Transverse colon (tissue), 4 donors: ENCODE results near the gene TMUB2. TPM values are rescaled to one million over a fixed set of nuclear protein-coding genes. Genes with fewer than 3 reads are reported as not detected.
"Not testable (repeated sequence)": the region's sequence is repeated elsewhere in the genome, so short reads cannot be mapped to it uniquely, and the experiment has no call there.

Source experiments
- DNase-seq: peaks from one replicate; pipeline ENCODE4 v3.0.0-alpha.2; 2019
- H3K27ac ChIP-seq, 4 donors: fragments of 200-600 bp; sonication (generic); 2 replicates each; pipeline ENCODE4 v1.5.1; 2016 to 2018; ENCODE audit warnings: inconsistent platforms in 4 of 4
- H3K27me3 ChIP-seq: fragments of 200-600 bp; sonication (generic); 2 replicates; pipeline ENCODE4 v1.5.1; 2017; ENCODE audit warnings: inconsistent platforms
- H3K36me3 ChIP-seq, 4 donors: fragments of 200-600 bp; sonication (generic); 2 replicates each; pipeline ENCODE4 v1.5.1; 2017 to 2019; ENCODE audit warnings: inconsistent platforms in 4 of 4
- H3K4me1 ChIP-seq, 4 donors: fragments of 200-600 bp; sonication (generic); 2 replicates each; pipeline ENCODE4 v1.5.1; 2017 to 2020; ENCODE audit warnings: inconsistent platforms in 4 of 4
- H3K4me3 ChIP-seq, 4 donors: fragments of 200-600 bp; sonication (generic); 1 replicate in 1 of 4; 2 replicates in 3 of 4; pipeline versions ENCODE4 v1.5.1 to v1.6.1; 2017 to 2019; ENCODE audit warnings: inconsistent platforms in 4 of 4
- H3K9me3 ChIP-seq, 2 donors: fragments of 200-600 bp; sonication (generic); 2 replicates each; pipeline ENCODE4 v1.5.1; 2017 to 2019; ENCODE audit warnings: inconsistent platforms in 2 of 2
- CTCF ChIP-seq, 5 experiments: fragments of 200-600 bp in 3 of 5; fragments of 450-650 bp in 2 of 5; sonication (generic) in 3 of 5; IDR thresholded peaks; 1 replicate in 2 of 5; 2 replicates in 3 of 5; pipeline ENCODE4 v1.5.1; 2016 to 2017; ENCODE audit warnings: antibody characterized with exemption in 5 of 5, inconsistent platforms in 3 of 5, mild to moderate bottlenecking in 2 of 5, moderate library complexity in 1 of 5
- EP300 ChIP-seq: sonication (generic); formaldehyde crosslinking; IDR thresholded peaks from one replicate; pipeline ENCODE4 v1.6.1; 2017; ENCODE audit warnings: antibody characterized with exemption, low read depth
- POLR2A ChIP-seq: fragments of 450-650 bp; IDR thresholded peaks from one replicate; pipeline ENCODE4 v1.6.1; 2016; ENCODE audit warnings: antibody characterized with exemption, mild to moderate bottlenecking, moderate library complexity
- POLR2AphosphoS5 ChIP-seq, 3 donors: sonication (generic); formaldehyde crosslinking; IDR thresholded peaks; one replicate each; pipeline ENCODE4 v1.6.1; 2016; ENCODE audit warnings: antibody characterized with exemption in 3 of 3
- WGBS, 2 donors: methylation state at CpG; one replicate each; pipeline ENCODE4 v1.1.5; 2018; ENCODE audit warnings: low coverage in 1 of 2; 5-methylcytosine and 5-hydroxymethylcytosine counted together
- in situ Hi-C, 4 donors: fragments of 200-750 bp; cut with MboI; loops; one replicate each; pipeline versions ENCODE4 v1.15.0 to v1.15.1; 2017; ENCODE audit warnings: low sequenced_read_pairs in 3 of 4, low pct_ligation_motif_present in 1 of 4, low pct_unique_long_range_greater_than_20kb in 1 of 4
- intact Hi-C: fragments of 100-400 bp; cut with DNase I; formaldehyde crosslinking; loops from one replicate; pipeline ENCODE4 v1.15.1; 2023; ENCODE audit warnings: low total_unique reads
- total RNA-seq, 4 donors: library from RNA; depleted of rRNA; stranded (reverse); fragments of >200 nt; gene quantifications; one replicate each; pipeline ENCODE4 v1.1.0, GENCODE V29; 2016

Gene TMUB2
- total RNA-seq, 4 donors from 2014 or later, result 53.4 to 70.5 (median 60.6) TPM

GRCh38 chr17:44232061-44232460 lies 45.3 kb downstream of the TMUB2 start:
- H3K27me3 ChIP-seq, result no peaks in the 10 kb centered on the region
- H3K36me3 ChIP-seq, result no peaks in the 10 kb centered on the region
- H3K4me3 ChIP-seq, result no peak overlapping the region
- intact Hi-C loops (no loop called here), in situ Hi-C loops (no loop called here)
- H3K27ac ChIP-seq, result no peak overlapping the region
- no peaks in the 10 kb centered on the region for H3K4me1 ChIP-seq
- no peaks in the 10 kb centered on the region for H3K9me3 ChIP-seq
- 75 to 93% methylated on average over 1 to 7 of the region's 7 CpGs for WGBS, 2 donors
- no peak for DNase-seq
- TF ChIP-seq EP300 (no peak), POLR2A (no peak), POLR2AphosphoS5 (IDR thresholded peaks at IDR 0.05) (no peak), CTCF (IDR thresholded peaks at IDR 0.05) (no peak)

GRCh38 chr17:44233582-44233981 lies 46.8 kb downstream of the TMUB2 start:
- H3K9me3 ChIP-seq, result no peaks in the 10 kb centered on the region
- intact Hi-C loops, result no loop called here
- H3K27me3 ChIP-seq, result no peaks in the 10 kb centered on the region
- no peak for DNase-seq
- H3K4me1 ChIP-seq, result no peaks in the 10 kb centered on the region
- 76 to 85% methylated on average over 4 to 5 of the region's 5 CpGs for WGBS, 2 donors
- no peak overlapping the region for H3K4me3 ChIP-seq
- no peak overlapping the region for H3K27ac ChIP-seq
- no peaks in the 10 kb centered on the region for H3K36me3 ChIP-seq
- TF ChIP-seq EP300, result no peak
- TF ChIP-seq POLR2AphosphoS5 (IDR thresholded peaks at IDR 0.05), result no peak
- no peak for TF ChIP-seq CTCF (IDR thresholded peaks at IDR 0.05)
- TF ChIP-seq POLR2A, result no peak
- in situ Hi-C loops, result no loop called here

GRCh38 chr17:44235583-44235936 lies 48.8 kb downstream of the TMUB2 start:
- DNase-seq, result no peak
- WGBS, 2 donors, result 83% methylated on average over 1 to 5 of the region's 5 CpGs
- Histone ChIP-seq H3K36me3 (no peaks in the 10 kb centered on the region), H3K9me3 (no peaks in the 10 kb centered on the region), H3K4me3 (no peak overlapping the region), H3K27ac (no peak overlapping the region), H3K27me3 (peaks cover 4% of the 10 kb centered on the region), H3K4me1 (no peaks in the 10 kb centered on the region)
- TF ChIP-seq CTCF (IDR thresholded peaks at IDR 0.05) (no peak), POLR2A (no peak), EP300 (no peak), POLR2AphosphoS5 (IDR thresholded peaks at IDR 0.05) (no peak)
- intact Hi-C loops (no loop called here), in situ Hi-C loops (no loop called here)

GRCh38 chr17:44236444-44236991 lies 49.7 kb downstream of the TMUB2 start:
- TF ChIP-seq CTCF (IDR thresholded peaks at IDR 0.05) (no peak), POLR2AphosphoS5 (IDR thresholded peaks at IDR 0.05) (no peak), POLR2A (no peak), EP300 (no peak)
- no peak for DNase-seq
- no peak overlapping the region for H3K4me3 ChIP-seq
- in situ Hi-C loops (no loop called here), intact Hi-C loops (no loop called here)
- H3K27ac ChIP-seq, result no peak overlapping the region
- no peaks in the 10 kb centered on the region for H3K4me1 ChIP-seq
- peaks cover 4% of the 10 kb centered on the region for H3K27me3 ChIP-seq
- 40 to 42% methylated on average over 3 to 5 of the region's 5 CpGs for WGBS, 2 donors
- no peaks in the 10 kb centered on the region for H3K36me3 ChIP-seq
- no peaks in the 10 kb centered on the region for H3K9me3 ChIP-seq

- H3K27me3 ChIP-seq, in situ Hi-C loops, H3K27ac ChIP-seq, H3K4me1 ChIP-seq, intact Hi-C loops, H3K9me3 ChIP-seq, H3K4me3 ChIP-seq, DNase-seq, H3K36me3 ChIP-seq: not testable (repeated sequence)
- 96% methylated on average over 15 of the region's 28 CpGs; no CpG with 5 or more reads in 1 of the 2 donors for WGBS, 2 donors
Measured at GRCh38 chr17:44237886-44238285, 51.1 kb downstream of the TMUB2 start.
